NT2/D1 (cell line): ENCODE measurements around the gene ZNF771.
"Not testable (repeated sequence)": the region's sequence is repeated elsewhere in the genome, so short reads cannot be mapped to it uniquely, and the experiment has no call there.

Source experiments
- YY1 ChIP-seq: IDR thresholded peaks from 2 replicates; pipeline ENCODE4 v1.6.1; 2011; ENCODE audit not compliant: insufficient read length, insufficient read depth
- ZNF274 ChIP-seq: IDR thresholded peaks from 2 replicates; pipeline ENCODE4 v1.6.1; 2011; ENCODE audit warnings: mild to moderate bottlenecking, low read depth, low read length

- not testable (repeated sequence) for TF ChIP-seq YY1, ZNF274
Observed at GRCh38 chr16:30461426-30461825, 54.0 kb downstream of the ZNF771 start.
